ENCODE results near the gene POU5F2.

The POU5F2 gene

GRCh38 chr5:93741136-93741811 lies at the start of gene POU5F2:
Gene POU5F2 (minus strand): TSS chr5:93741600. CDS start chr5:93741563, 37 bp downstream.
- in situ Hi-C loops (cut with HindIII; ENCODE audit: low sequenced_read_pairs): no loop called here

GRCh38 chr5:93790401-93790800 lies 49.0 kb upstream of the POU5F2 start:
- in situ Hi-C loops (cut with HindIII; ENCODE audit: low sequenced_read_pairs): no loop called here

GRCh38 chr5:93789173-93790067 lies 48.0 kb upstream of the POU5F2 start:
- in situ Hi-C loops (cut with HindIII; ENCODE audit: low sequenced_read_pairs): no loop called here

GRCh38 chr5:93787598-93787997 lies 46.2 kb upstream of the POU5F2 start:
- in situ Hi-C loops (cut with HindIII; ENCODE audit: low sequenced_read_pairs): no loop called here

- in situ Hi-C loops (cut with HindIII; ENCODE audit: low sequenced_read_pairs): no loop called here
Observed at GRCh38 chr5:93785475-93785874, 44.1 kb upstream of the POU5F2 start.

- in situ Hi-C loops (cut with HindIII; ENCODE audit: low sequenced_read_pairs): no loop called here
Observed at GRCh38 chr5:93782978-93783377, 41.6 kb upstream of the POU5F2 start.

- in situ Hi-C loops (cut with HindIII; ENCODE audit: low sequenced_read_pairs): no loop called here
Observed at GRCh38 chr5:93777620-93778019, 36.2 kb upstream of the POU5F2 start.

- in situ Hi-C loops (cut with HindIII; ENCODE audit: low sequenced_read_pairs): no loop called here
Observed at GRCh38 chr5:93756372-93756771, 15.0 kb upstream of the POU5F2 start.

- in situ Hi-C loops (cut with HindIII; ENCODE audit: low sequenced_read_pairs): no loop called here
Observed at GRCh38 chr5:93755716-93756115, 14.3 kb upstream of the POU5F2 start.

- in situ Hi-C loops (cut with HindIII; ENCODE audit: low sequenced_read_pairs): no loop called here
Observed at GRCh38 chr5:93748875-93749397, 7.5 kb upstream of the POU5F2 start.

GRCh38 chr5:93746406-93747056 lies 5.1 kb upstream of the POU5F2 start:
- in situ Hi-C loops (cut with HindIII; ENCODE audit: low sequenced_read_pairs): no loop called here

- in situ Hi-C loops (cut with HindIII; ENCODE audit: low sequenced_read_pairs): no loop called here
Observed at GRCh38 chr5:93736284-93736683, 5.1 kb downstream of the POU5F2 start.

- in situ Hi-C loops (cut with HindIII; ENCODE audit: low sequenced_read_pairs): no loop called here
Observed at GRCh38 chr5:93735378-93735777, 6.0 kb downstream of the POU5F2 start.

GRCh38 chr5:93731987-93732386 lies 9.4 kb downstream of the POU5F2 start:
- in situ Hi-C loops (cut with HindIII; ENCODE audit: low sequenced_read_pairs): no loop called here

GRCh38 chr5:93726595-93726994 lies 14.8 kb downstream of the POU5F2 start:
- in situ Hi-C loops (cut with HindIII; ENCODE audit: low sequenced_read_pairs): no loop called here

- in situ Hi-C loops (cut with HindIII; ENCODE audit: low sequenced_read_pairs): loop anchor here (5.0 kb wide), 1 partner anchor 47 kb away; no protein-coding TSS in a partner anchor
Observed at GRCh38 chr5:93724791-93725190, 16.6 kb downstream of the POU5F2 start.

GRCh38 chr5:93723681-93724080 lies 17.7 kb downstream of the POU5F2 start:
- in situ Hi-C loops (cut with HindIII; ENCODE audit: low sequenced_read_pairs): loop anchor here (5.0 kb wide), 1 partner anchor 46 kb away; no protein-coding TSS in a partner anchor

GRCh38 chr5:93723005-93723404 lies 18.4 kb downstream of the POU5F2 start:
- in situ Hi-C loops (cut with HindIII; ENCODE audit: low sequenced_read_pairs): loop anchor here (5.0 kb wide), 1 partner anchor 46 kb away; no protein-coding TSS in a partner anchor

- in situ Hi-C loops (cut with HindIII; ENCODE audit: low sequenced_read_pairs): loop anchor here (5.0 kb wide), 1 partner anchor 45 kb away; no protein-coding TSS in a partner anchor
Observed at GRCh38 chr5:93722588-93722987, 18.8 kb downstream of the POU5F2 start.

- in situ Hi-C loops (cut with HindIII; ENCODE audit: low sequenced_read_pairs): loop anchor here (5.0 kb wide), 1 partner anchor 44 kb away; no protein-coding TSS in a partner anchor
Observed at GRCh38 chr5:93721511-93721910, 19.9 kb downstream of the POU5F2 start.

GRCh38 chr5:93721071-93721470 lies 20.3 kb downstream of the POU5F2 start:
- in situ Hi-C loops (cut with HindIII; ENCODE audit: low sequenced_read_pairs): loop anchor here (5.0 kb wide), 1 partner anchor 44 kb away; no protein-coding TSS in a partner anchor

Data from endothelial cell of hepatic sinusoid (primary cell).